A673 (cell line): ENCODE measurements around the gene SGSM2. TPM values are rescaled to one million over a fixed set of nuclear protein-coding genes. Genes with fewer than 3 reads are reported as not detected.
A peak's percentile ranks its signal among the peaks of the same experiment; 100 is the strongest.

Source experiments
- BruUV-seq: library from RNA; stranded (reverse); fragments of 400-500 nt; replicated peaks from 2 replicates; lab custom pipeline; 2021; lab: Mats Ljungman, UMichigan
- CTCF ChIA-PET: fragments of 300-600 bp; sonication (Branson Sonifier 250); formaldehyde crosslinking; loops from one replicate; lab custom pipeline; 2022; ENCODE audit warnings: antibody characterized with exemption; lab: Charles Lee
- POLR2A ChIA-PET: fragments of 300-600 bp; sonication (Branson Sonifier 250); formaldehyde crosslinking; loops from one replicate; lab custom pipeline; 2022; ENCODE audit warnings: antibody characterized with exemption; ENCODE audit not compliant: low non-redundant PET; lab: Charles Lee
- DNase-seq: peaks from one replicate; pipeline ENCODE4 v3.0.0-alpha.2; 2015; ENCODE audit warnings: low spot score
- H3K27ac ChIP-seq: fragments of 200-600 bp; sonication (generic); 2 replicates; pipeline ENCODE4 v1.5.1; 2016; ENCODE audit warnings: mixed run types, low read depth, mild to moderate bottlenecking, mixed read lengths, antibody characterized with exemption, low read length; ENCODE audit not compliant: poor library complexity, severe bottlenecking
- H3K27me3 ChIP-seq: fragments of 200-600 bp; sonication (generic); replicated peaks from 2 replicates; pipeline ENCODE4 v1.6.1; 2017; ENCODE audit warnings: mixed run types, low read depth, mild to moderate bottlenecking, mixed read lengths, antibody characterized with exemption, low read length; ENCODE audit not compliant: insufficient read depth, poor library complexity
- H3K36me3 ChIP-seq: fragments of 200-600 bp; sonication (generic); 2 replicates; pipeline ENCODE4 v1.6.1; 2016; ENCODE audit warnings: mixed run types, mild to moderate bottlenecking, mixed read lengths, antibody characterized with exemption, low read length; ENCODE audit not compliant: insufficient read depth, poor library complexity, severe bottlenecking
- H3K4me1 ChIP-seq: fragments of 200-600 bp; sonication (generic); 2 replicates; pipeline ENCODE4 v1.6.1; 2017; ENCODE audit warnings: mixed run types, mild to moderate bottlenecking, mixed read lengths, antibody characterized with exemption, low read length; ENCODE audit not compliant: insufficient read depth, poor library complexity, severe bottlenecking
- H3K4me3 ChIP-seq: fragments of 200-600 bp; sonication (generic); 2 replicates; pipeline ENCODE4 v1.5.1; 2016; ENCODE audit warnings: low read depth, mixed run types, mild to moderate bottlenecking, mixed read lengths, low read length; ENCODE audit not compliant: poor library complexity, severe bottlenecking
- H3K9me3 ChIP-seq: fragments of 200-600 bp; sonication (generic); 2 replicates; pipeline ENCODE4 v1.6.1; 2016; ENCODE audit warnings: mixed run types, low read depth, mild to moderate bottlenecking, mixed read lengths, antibody characterized with exemption, low read length; ENCODE audit not compliant: poor library complexity, severe bottlenecking
- CTCF ChIP-seq: fragments of 300-800, 200-600 bp; sonication (generic); conservative IDR thresholded peaks from 2 replicates; pipeline ENCODE4 v1.5.1; 2017; ENCODE audit warnings: low read depth, mild to moderate bottlenecking, antibody characterized with exemption, low read length, moderate library complexity, mixed read lengths
- EZH2 ChIP-seq: fragments of 200-600 bp; sonication (generic); IDR thresholded peaks from 2 replicates; pipeline ENCODE4 v1.6.1; 2017; ENCODE audit warnings: borderline replicate concordance, low read depth, mild to moderate bottlenecking, mixed read lengths, antibody characterized with exemption, low read length; ENCODE audit not compliant: poor library complexity, severe bottlenecking
- intact Hi-C: fragments of 100-400 bp; cut with micrococcal nuclease; formaldehyde crosslinking; loops from one replicate; pipeline ENCODE4 v1.10.0; 2022; ENCODE audit not compliant: unreplicated experiment
- total RNA-seq: library from RNA; stranded (reverse); gene quantifications from 2 replicates; pipeline ENCODE4 v1.2.3, GENCODE V29; 2021

The SGSM2 gene
- total RNA-seq, 1 experiment from 2014 or later: 81.2 TPM

GRCh38 chr17:2400474-2400866 lies 63.2 kb downstream of the SGSM2 start:
- peak overlapping the region; percentile 96 for H3K4me3 ChIP-seq
- H3K27me3 ChIP-seq: no peaks in the 10 kb centered on the region
- TF ChIP-seq EZH2 (no peak), CTCF (no peak)
- BruUV-seq: TSS peak; percentile 68
- CTCF ChIA-PET: no interaction called here
- intact Hi-C loops: no loop called here
- peak overlapping the region; percentile 99 for H3K27ac ChIP-seq
- POLR2A ChIA-PET: no interaction called here
- no peaks in the 10 kb centered on the region for H3K36me3 ChIP-seq
- peak; percentile 69 for DNase-seq
- peaks cover 72% of the 10 kb centered on the region for H3K4me1 ChIP-seq
- no peaks in the 10 kb centered on the region for H3K9me3 ChIP-seq

- H3K4me1 ChIP-seq: peaks cover 72% of the 10 kb centered on the region
- no peaks in the 10 kb centered on the region for H3K36me3 ChIP-seq
- no peaks in the 10 kb centered on the region for H3K9me3 ChIP-seq
- TF ChIP-seq EZH2: no peak
- TF ChIP-seq CTCF: no peak
- CTCF ChIA-PET: interaction anchor here (1.6 to 1.7 kb wide), 2 partner anchors 15 to 19 kb away, joined by 6 to 8 read pairs; no protein-coding TSS in a partner anchor
- intact Hi-C loops: no loop called here
- peak; percentile 97 for DNase-seq
- H3K27me3 ChIP-seq: no peaks in the 10 kb centered on the region
- H3K4me3 ChIP-seq: peak within 1 kb of the TSS; percentile 96
- POLR2A ChIA-PET: interaction anchor here (0.6 kb wide), 1 partner anchor 8 kb away, joined by 9 read pairs; no protein-coding TSS in a partner anchor
- BruUV-seq: no TSS peak
- H3K27ac ChIP-seq: peak within 1 kb of the TSS; percentile 99
Observed at GRCh38 chr17:2400877-2401425, 63.6 kb downstream of the SGSM2 start, which contains the start of gene MNT. Gene MNT, minus strand, starts transcription at chr17:2401060. Its CDS starts 348 bp downstream, at chr17:2400712.

- ChIA-PET POLR2A (interaction anchor here (0.6 kb wide), 2 partner anchors 8 to 351 kb away, joined by 3 to 9 read pairs; no protein-coding TSS in a partner anchor), CTCF (interaction anchor here (1.6 to 1.7 kb wide), 2 partner anchors 14 to 20 kb away, joined by 6 to 8 read pairs; no protein-coding TSS in a partner anchor)
- Histone ChIP-seq H3K27me3 (no peaks in the 10 kb centered on the region), H3K36me3 (no peaks in the 10 kb centered on the region), H3K9me3 (no peaks in the 10 kb centered on the region), H3K4me1 (peaks cover 72% of the 10 kb centered on the region), H3K27ac (peak overlapping the region; percentile 99), H3K4me3 (peak overlapping the region; percentile 96)
- TF ChIP-seq CTCF (no peak), EZH2 (no peak)
- intact Hi-C loops: no loop called here
- DNase-seq: peak; percentile 100
- BruUV-seq: no TSS peak
Observed at GRCh38 chr17:2401426-2402221, 64.3 kb downstream of the SGSM2 start.
